ENCODE data around the gene POU3F3.

POU3F3 gene

DNA sequence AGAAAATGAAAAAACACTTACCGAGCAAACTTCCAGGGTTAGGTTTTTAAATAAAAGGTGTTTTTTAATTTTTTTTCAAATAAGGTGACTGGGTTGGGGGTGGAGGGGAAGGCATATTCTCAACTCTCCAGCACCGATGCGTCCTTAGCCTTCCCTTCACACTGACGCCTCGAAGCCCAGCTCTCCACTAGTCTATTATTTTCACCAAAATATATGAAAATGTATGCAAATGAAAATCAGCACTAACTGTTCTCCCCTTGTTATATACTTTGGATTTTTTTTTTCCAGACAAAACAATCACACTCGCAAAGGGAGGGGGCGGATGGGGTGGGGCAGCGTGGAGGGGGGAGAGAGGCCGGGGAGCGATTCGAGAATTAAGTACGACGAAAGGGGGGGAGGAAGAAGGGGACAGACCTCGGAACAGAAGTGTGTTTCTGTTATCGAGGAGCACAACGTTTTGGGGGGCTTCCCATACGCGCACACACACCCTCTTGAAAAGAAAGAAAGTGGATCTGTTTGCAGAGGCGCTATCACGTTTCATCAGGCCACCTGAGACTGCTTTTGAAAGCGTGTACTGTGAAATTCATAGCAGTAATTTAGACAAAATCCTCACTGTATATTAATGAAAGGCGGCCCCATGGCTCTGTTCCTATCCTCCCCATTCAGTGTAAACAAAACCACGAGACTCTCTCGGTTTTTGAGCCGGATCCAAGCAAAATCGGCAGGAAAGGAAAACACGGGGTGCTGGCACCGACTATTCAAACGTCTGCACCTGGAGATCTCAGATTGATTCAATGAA, 2.4 kb upstream of the POU3F3 start:
- TF ChIP-seq EZH2phosphoT487 (IDR thresholded peaks at IDR 0.05; ENCODE audit: borderline replicate concordance, low read length): no peak
- TF ChIP-seq, protein P1, sequence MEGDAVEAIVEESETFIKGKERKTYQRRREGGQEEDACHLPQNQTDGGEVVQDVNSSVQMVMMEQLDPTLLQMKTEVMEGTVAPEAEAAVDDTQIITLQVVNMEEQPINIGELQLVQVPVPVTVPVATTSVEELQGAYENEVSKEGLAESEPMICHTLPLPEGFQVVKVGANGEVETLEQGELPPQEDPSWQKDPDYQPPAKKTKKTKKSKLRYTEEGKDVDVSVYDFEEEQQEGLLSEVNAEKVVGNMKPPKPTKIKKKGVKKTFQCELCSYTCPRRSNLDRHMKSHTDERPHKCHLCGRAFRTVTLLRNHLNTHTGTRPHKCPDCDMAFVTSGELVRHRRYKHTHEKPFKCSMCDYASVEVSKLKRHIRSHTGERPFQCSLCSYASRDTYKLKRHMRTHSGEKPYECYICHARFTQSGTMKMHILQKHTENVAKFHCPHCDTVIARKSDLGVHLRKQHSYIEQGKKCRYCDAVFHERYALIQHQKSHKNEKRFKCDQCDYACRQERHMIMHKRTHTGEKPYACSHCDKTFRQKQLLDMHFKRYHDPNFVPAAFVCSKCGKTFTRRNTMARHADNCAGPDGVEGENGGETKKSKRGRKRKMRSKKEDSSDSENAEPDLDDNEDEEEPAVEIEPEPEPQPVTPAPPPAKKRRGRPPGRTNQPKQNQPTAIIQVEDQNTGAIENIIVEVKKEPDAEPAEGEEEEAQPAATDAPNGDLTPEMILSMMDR (IDR thresholded peaks at IDR 0.05; ENCODE audit: low read depth, low read length, poor library complexity, severe bottlenecking): no peak
- H3K27ac ChIP-seq (ENCODE audit: low read depth, low read length): no peak overlapping the region
- H3F3A ChIP-seq (ENCODE audit: control insufficient read depth, insufficient read depth): no peaks in the 10 kb centered on the region
- H3K9me2 ChIP-seq (replicated peaks; ENCODE audit: control insufficient read depth, low read length): no peaks in the 10 kb centered on the region
- H3K36me3 ChIP-seq (ENCODE audit: control insufficient read depth, low read length): no peaks in the 10 kb centered on the region
- no peaks in the 10 kb centered on the region for H3K79me2 ChIP-seq (ENCODE audit: control insufficient read depth, low read length)
- no peak overlapping the region for H3K4me3 ChIP-seq (ENCODE audit: low read length)
- H3K4me1 ChIP-seq (ENCODE audit: control insufficient read depth, low read length): no peaks in the 10 kb centered on the region
- H3K27me3 ChIP-seq (ENCODE audit: control insufficient read depth, low read length): peaks cover 25% of the 10 kb centered on the region
- peaks cover 3% of the 10 kb centered on the region; the same call in 1 of the 2 replicates for H4K20me1 ChIP-seq (ENCODE audit: control insufficient read depth, insufficient read depth, low read depth, low read length)
- no peak overlapping the region for H3K4me2 ChIP-seq (ENCODE audit: low read length)
- 0 out of 2 replicates have a peak, but pooled peaks cover 4% of the 10 kb centered on the region for H3K9me3 ChIP-seq (ENCODE audit: control insufficient read depth, insufficient read depth, low read length)

DNA sequence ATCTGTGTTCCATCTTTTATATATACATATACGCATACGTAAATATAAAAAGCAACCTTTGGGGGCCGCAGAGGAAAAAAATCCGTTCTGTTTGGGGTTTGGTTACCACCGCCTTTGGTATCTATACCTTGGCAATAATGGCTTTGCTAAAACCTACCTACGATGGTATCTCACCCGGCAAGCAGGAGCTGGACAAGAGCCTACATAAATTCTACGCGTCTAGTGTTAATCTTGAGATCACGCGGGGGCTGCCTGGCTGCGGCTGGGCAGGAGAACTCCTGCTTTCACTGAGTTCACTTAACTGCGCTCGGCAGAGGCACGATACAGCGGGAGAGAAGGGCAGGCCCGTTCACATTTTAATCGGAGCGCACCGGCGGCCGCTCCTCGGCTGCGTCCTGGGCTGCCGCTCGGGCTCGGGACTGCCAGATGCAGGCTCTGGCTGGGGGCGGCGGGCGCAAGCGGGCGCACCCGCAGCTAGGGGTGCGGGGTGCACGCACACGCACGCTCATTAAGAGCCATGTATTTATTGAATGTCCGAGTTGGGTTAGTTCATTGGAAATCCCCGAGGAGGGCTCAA, 1.7 kb upstream of the POU3F3 start:
- Histone ChIP-seq H3K79me2 (ENCODE audit: control insufficient read depth, low read length) (no peaks in the 10 kb centered on the region), H3K9me3 (ENCODE audit: control insufficient read depth, insufficient read depth, low read length) (0 out of 2 replicates have a peak, but pooled peaks cover 4% of the 10 kb centered on the region), H3K4me2 (ENCODE audit: low read length) (no peak overlapping the region), H3K27ac (ENCODE audit: low read depth, low read length) (no peak overlapping the region), H3K4me3 (ENCODE audit: low read length) (no peak overlapping the region), H3F3A (ENCODE audit: control insufficient read depth, insufficient read depth) (no peaks in the 10 kb centered on the region), H3K36me3 (ENCODE audit: control insufficient read depth, low read length) (no peaks in the 10 kb centered on the region), H3K27me3 (ENCODE audit: control insufficient read depth, low read length) (peaks cover 21% of the 10 kb centered on the region), H3K4me1 (ENCODE audit: control insufficient read depth, low read length) (no peaks in the 10 kb centered on the region), H4K20me1 (ENCODE audit: control insufficient read depth, insufficient read depth, low read depth, low read length) (peaks cover 3% of the 10 kb centered on the region; the same call in 1 of the 2 replicates), H3K9me2 (replicated peaks; ENCODE audit: control insufficient read depth, low read length) (no peaks in the 10 kb centered on the region)
- TF ChIP-seq EZH2phosphoT487 (IDR thresholded peaks at IDR 0.05; ENCODE audit: borderline replicate concordance, low read length): no peak

- Histone ChIP-seq H3K27ac (ENCODE audit: low read depth, low read length) (no peak overlapping the region), H3K9me3 (ENCODE audit: control insufficient read depth, insufficient read depth, low read length) (0 out of 2 replicates have a peak, but pooled peaks cover 4% of the 10 kb centered on the region), H3K79me2 (ENCODE audit: control insufficient read depth, low read length) (no peaks in the 10 kb centered on the region), H3K27me3 (ENCODE audit: control insufficient read depth, low read length) (peaks cover 7% of the 10 kb centered on the region), H3K9me2 (replicated peaks; ENCODE audit: control insufficient read depth, low read length) (no peaks in the 10 kb centered on the region), H3F3A (ENCODE audit: control insufficient read depth, insufficient read depth) (no peaks in the 10 kb centered on the region), H3K4me1 (ENCODE audit: control insufficient read depth, low read length) (no peaks in the 10 kb centered on the region), H3K36me3 (ENCODE audit: control insufficient read depth, low read length) (no peaks in the 10 kb centered on the region), H4K20me1 (ENCODE audit: control insufficient read depth, insufficient read depth, low read depth, low read length) (peaks cover 3% of the 10 kb centered on the region; the same call in 1 of the 2 replicates), H3K4me2 (ENCODE audit: low read length) (no peak overlapping the region), H3K4me3 (ENCODE audit: low read length) (no peak overlapping the region)
- TF ChIP-seq, protein P1 (IDR thresholded peaks at IDR 0.05; ENCODE audit: low read depth, low read length, poor library complexity, severe bottlenecking): no peak
- no peak for TF ChIP-seq EZH2phosphoT487 (IDR thresholded peaks at IDR 0.05; ENCODE audit: borderline replicate concordance, low read length)
Observed at GRCh38 chr2:104854498-104855220, 744 bp downstream of the POU3F3 start.
